T-helper 17 cell (primary cell): ENCODE data around the gene DNAH10. TPM values are rescaled to one million over a fixed set of nuclear protein-coding genes. Genes with fewer than 3 reads are reported as not detected.
A peak's percentile ranks its signal among the peaks of the same experiment; 100 is the strongest.

Source experiments
- ATAC-seq: fragments of 150-1000 bp; cut with Tn5 transposase; 2 replicates; pipeline ENCODE4 v1.10.0; 2021; ENCODE audit warnings: mild to moderate bottlenecking, moderate library complexity
- DNase-seq, 3 donors: peaks; one replicate each; pipeline versions ENCODE4 v3.0.0 to v3.0.0-alpha.2; 2020 to 2021
- H3K9me3 ChIP-seq: one replicate; pipeline ENCODE4 v1.7.0; 2013; ENCODE audit warnings: low read length, mild to moderate bottlenecking; ENCODE audit not compliant: control insufficient read depth, poor library complexity, severe bottlenecking
- H3K27ac Mint-ChIP-seq: one replicate; pipeline ENCODE4 v1.8.0; 2022; ENCODE audit warnings: mild to moderate bottlenecking, moderate library complexity, mixed read lengths
- H3K27me3 Mint-ChIP-seq: one replicate; pipeline ENCODE4 v1.8.0; 2022; ENCODE audit warnings: mixed read lengths
- H3K36me3 Mint-ChIP-seq: one replicate; pipeline ENCODE4 v1.8.0; 2022; ENCODE audit warnings: low read depth, mixed read lengths
- H3K4me1 Mint-ChIP-seq: one replicate; pipeline ENCODE4 v1.8.0; 2022; ENCODE audit warnings: mild to moderate bottlenecking, mixed read lengths
- H3K4me3 Mint-ChIP-seq: one replicate; pipeline ENCODE4 v1.8.0; 2022; ENCODE audit warnings: mild to moderate bottlenecking, moderate library complexity, mixed read lengths
- total RNA-seq, 4 donors: library from RNA in 2 of 4; stranded (reverse) in 2 of 4; gene quantifications; one replicate each; pipeline ENCODE4 v1.2.3 and lab custom pipeline; 2022 to 2026

DNAH10 gene
- total RNA-seq, 2 donors from 2014 or later: 0.08 to 0.25 TPM

DNA sequence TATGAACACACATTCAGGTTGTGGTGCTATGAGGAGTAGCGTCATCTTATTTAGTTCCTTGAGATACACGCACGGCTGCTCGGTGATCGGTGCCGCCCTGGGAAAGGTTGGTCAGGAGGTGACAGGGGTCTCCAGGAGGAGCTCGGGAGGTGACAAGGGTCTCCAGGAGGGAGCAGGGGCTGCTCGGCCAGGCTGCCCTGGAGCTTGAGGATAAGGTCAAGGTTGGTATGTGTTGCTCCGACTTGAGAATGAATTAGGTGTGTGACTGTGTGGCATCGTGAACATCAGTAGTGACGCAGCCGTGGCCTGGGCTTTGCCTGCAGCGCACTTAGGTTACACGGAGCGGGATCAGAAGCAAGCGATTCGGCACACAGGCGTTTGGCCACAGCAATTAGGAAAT lies 174.4 kb downstream of the DNAH10 start:
- Mint-ChIP-seq H3K4me3 (peak overlapping the region; percentile 79), H3K27me3 (peaks cover 3% of the 10 kb centered on the region), H3K36me3 (peaks cover 5% of the 10 kb centered on the region), H3K27ac (peak overlapping the region; percentile 96), H3K4me1 (peaks cover 36% of the 10 kb centered on the region)
- ATAC-seq: no peak
- no peaks in the 10 kb centered on the region for H3K9me3 ChIP-seq
- DNase-seq: no peak

DNA sequence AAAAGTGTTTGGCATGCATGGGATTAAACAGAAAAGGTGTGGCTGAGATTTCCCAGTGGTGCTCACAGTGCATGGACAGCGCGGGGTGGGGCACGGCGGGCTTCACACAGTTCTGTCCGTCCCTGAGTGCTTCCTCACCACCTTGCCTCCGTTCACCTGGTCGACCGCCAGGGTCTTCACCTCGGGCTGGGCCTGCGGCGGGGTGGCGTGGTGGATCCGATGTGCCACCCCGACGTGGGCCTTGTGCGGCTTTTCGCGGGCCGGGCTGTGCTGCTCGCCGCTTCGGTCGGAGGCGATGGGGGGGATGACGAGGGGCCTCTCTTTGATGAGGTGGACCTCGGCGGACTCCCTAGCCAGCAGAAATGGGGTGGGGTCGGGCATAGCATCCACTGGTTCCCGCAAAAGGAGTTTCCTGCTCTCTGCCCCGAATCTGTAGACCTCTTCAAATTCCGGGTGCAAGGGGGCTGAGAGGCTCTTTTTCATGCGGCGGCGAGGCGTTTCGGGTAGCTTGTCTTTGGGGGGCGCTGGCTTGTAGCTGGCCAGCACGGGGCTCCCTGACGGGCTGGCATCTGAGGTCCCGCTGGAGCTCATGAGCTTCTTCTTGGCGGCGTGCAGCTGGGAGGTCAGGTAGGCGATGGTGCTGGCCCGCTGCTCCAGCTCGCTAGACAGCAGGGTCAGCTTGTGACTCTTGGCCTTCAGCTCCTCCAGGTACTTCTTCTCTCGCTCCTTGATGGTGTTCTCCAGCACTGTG lies 175.0 kb downstream of the DNAH10 start:
- Mint-ChIP-seq H3K27ac (peak overlapping the region; percentile 96), H3K36me3 (peaks cover 7% of the 10 kb centered on the region), H3K27me3 (no peaks in the 10 kb centered on the region), H3K4me1 (peaks cover 29% of the 10 kb centered on the region), H3K4me3 (peak overlapping the region; percentile 90)
- no peak for DNase-seq
- H3K9me3 ChIP-seq: no peaks in the 10 kb centered on the region
- no peak for ATAC-seq

DNA sequence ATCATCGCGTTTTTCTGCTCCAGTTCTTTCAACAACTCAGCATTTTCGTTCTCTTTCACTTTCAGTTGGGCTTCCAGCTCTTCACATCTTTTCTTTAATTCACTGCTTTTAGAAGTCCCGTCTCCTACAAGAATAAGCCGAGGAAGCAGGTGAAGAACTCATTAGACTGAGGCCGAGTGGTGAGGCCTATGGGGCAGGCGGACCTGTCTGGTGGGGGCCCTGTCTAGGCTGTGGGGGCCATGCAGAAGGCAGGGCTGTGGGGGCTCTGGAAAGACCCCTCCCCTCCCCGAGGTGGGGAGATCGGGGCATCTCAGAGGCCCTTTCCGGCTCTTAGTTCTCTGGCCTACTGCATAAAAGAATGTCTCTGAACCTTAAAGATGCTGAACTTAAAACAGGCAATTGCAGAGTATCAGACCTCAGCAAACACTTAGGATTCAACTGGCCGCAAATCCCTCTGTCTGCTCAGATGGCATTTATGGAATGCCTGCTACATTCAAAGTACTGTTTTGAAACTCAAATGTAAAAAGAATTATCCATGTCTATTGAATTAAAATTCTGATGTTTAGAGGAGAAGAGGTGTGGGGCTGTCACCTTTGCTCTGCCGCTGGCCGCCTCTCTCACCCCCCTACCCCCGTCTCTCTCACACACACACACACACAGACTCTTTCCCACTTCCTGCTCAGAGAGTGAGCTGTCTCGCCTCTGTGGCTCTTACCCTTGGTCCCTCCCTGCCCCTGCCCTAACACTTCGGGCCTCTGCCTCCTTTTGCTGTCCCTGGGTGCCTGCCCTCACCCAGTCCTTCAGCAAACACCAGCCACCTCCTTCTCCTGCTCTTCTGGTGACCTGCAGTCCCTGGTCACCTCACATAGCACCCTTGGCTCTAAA lies 175.8 kb downstream of the DNAH10 start:
- peak overlapping the region; percentile 90 for H3K4me3 Mint-ChIP-seq
- no peaks in the 10 kb centered on the region for H3K9me3 ChIP-seq
- peaks cover 23% of the 10 kb centered on the region for H3K4me1 Mint-ChIP-seq
- DNase-seq: peak in 1 of 3 donors; percentile 13
- ATAC-seq: peak; percentile 93
- H3K27me3 Mint-ChIP-seq: no peaks in the 10 kb centered on the region
- peak overlapping the region; percentile 96 for H3K27ac Mint-ChIP-seq
- H3K36me3 Mint-ChIP-seq: peaks cover 11% of the 10 kb centered on the region

DNA sequence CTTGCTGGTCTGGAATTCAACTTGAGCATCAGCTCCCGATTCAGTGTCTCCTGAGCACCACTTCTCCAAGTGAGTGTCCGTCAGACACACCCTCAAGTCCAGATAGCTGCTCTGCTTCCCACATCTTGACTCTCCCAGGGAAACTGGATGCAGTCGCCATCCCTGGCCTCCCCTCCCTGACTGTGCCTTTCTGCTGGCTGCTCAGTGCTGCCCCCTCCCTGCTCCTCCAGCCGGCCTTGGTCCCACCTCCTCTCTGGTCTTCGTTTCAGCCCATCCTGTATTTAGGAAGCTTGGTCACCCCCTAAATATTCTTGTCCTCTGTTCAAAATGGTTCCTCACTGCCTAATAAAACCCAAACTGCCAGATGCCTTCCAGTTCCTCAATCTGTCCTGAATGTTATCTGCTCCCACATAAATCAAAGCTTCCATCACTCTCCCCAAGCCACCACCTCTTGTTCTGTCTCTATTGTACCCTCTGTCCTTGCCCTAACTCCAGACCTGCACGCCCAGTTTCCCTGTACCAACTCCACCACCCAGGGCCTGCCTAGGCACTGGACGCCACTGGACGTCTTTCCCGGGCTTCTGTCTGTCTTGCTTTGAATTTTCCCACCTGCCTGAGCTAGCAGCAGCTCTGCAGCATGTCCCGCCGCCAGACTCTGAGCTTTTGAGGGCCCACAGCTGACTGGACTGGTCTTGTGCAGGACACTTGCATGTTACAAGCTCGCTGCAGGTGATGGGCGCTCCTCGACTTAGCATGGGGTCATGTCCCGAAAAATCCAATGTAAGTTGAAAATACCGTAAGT lies 176.8 kb downstream of the DNAH10 start:
- Mint-ChIP-seq H3K27me3 (no peaks in the 10 kb centered on the region), H3K4me3 (peak overlapping the region; percentile 90), H3K27ac (peak overlapping the region; percentile 96), H3K4me1 (peaks cover 23% of the 10 kb centered on the region), H3K36me3 (peaks cover 11% of the 10 kb centered on the region)
- DNase-seq (no peak), ATAC-seq (no peak)
- H3K9me3 ChIP-seq: no peaks in the 10 kb centered on the region

GRCh38 chr12:123939716-123940626 lies 177.9 kb downstream of the DNAH10 start:
- Mint-ChIP-seq H3K4me3 (no peak overlapping the region), H3K4me1 (peaks cover 23% of the 10 kb centered on the region), H3K36me3 (peaks cover 13% of the 10 kb centered on the region), H3K27me3 (no peaks in the 10 kb centered on the region), H3K27ac (no peak overlapping the region)
- no peak for DNase-seq
- no peak for ATAC-seq
- no peaks in the 10 kb centered on the region for H3K9me3 ChIP-seq

DNA sequence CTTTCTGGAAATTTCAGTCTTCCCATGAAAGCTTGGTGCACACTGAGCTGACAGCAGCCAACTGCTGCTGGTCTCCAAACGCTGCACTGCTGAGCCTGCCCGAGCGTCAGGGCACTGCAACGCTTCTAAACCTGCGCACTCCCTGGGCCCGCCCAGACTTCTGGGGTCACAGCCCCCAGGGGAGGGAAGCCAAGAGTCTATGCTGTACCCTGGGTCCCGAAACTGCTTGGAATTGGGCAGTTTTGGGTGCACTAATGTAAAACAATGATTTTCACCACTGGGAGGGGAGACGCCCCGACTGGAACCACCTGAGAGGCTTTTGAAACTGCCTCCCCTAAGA lies 178.5 kb downstream of the DNAH10 start:
- ATAC-seq: no peak

DNA sequence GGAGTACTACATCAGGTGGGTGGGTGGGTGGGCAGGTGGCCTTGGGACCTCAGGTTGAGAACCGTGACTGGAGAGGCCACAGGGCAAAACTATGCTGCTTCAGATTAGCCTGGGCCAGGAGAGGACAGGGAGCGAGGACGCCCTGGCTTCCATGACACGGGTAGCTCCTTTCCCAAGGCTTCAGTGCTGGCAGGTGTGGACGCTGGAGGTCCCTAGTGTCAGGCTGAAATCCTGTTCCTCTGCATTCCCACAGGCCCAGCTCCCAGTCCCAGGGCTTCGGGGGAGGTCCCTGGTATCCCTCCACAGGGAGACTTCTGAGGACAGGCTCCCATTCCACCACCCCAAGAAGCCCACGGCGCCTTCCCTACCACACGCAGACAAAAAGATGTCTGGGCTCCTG lies 178.9 kb downstream of the DNAH10 start:
- peaks cover 13% of the 10 kb centered on the region for H3K36me3 Mint-ChIP-seq

More for the DNA sequence above, 178.5 kb downstream of the DNAH10 start:
- H3K27ac Mint-ChIP-seq: no peak overlapping the region
- peaks cover 23% of the 10 kb centered on the region for H3K4me1 Mint-ChIP-seq
- no peak for DNase-seq
- H3K4me3 Mint-ChIP-seq: no peak overlapping the region
- no peaks in the 10 kb centered on the region for H3K27me3 Mint-ChIP-seq
- H3K9me3 ChIP-seq: no peaks in the 10 kb centered on the region
- peaks cover 13% of the 10 kb centered on the region for H3K36me3 Mint-ChIP-seq

DNA sequence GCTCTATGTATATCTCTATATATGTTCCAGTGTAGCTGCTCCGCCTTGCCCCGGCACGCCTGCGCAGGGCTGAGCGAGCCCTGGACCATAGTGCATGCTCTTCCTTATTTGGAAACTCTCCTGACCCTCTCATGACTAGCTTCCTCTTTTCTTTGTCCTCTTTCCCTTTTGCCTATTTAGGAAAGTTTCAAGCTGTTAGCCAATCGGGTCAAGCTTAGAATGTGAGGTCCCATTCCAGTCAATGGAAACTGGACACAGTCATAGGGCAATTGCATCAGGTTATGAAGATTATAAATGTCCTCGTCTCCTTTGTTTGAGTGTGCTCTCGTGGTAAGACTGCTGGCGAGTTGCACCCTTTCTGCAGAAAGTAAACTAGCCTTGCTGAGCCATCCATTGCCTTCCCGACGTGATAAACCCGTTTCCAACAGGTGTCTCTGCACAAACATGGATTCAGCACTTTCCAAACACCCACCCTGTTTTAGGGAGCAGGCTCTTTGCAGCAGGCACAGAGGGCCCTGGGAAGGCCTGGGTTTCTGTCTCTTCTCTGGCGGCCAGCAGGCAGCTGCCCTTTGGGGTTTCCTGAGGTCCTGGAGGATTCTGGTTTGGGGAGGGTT lies 179.6 kb downstream of the DNAH10 start:
- no peak for DNase-seq
- peaks cover 9% of the 10 kb centered on the region for H3K36me3 Mint-ChIP-seq
- peaks cover 25% of the 10 kb centered on the region for H3K4me1 Mint-ChIP-seq
- H3K9me3 ChIP-seq: no peaks in the 10 kb centered on the region
- no peak overlapping the region for H3K4me3 Mint-ChIP-seq
- ATAC-seq: no peak
- H3K27ac Mint-ChIP-seq: no peak overlapping the region
- no peaks in the 10 kb centered on the region for H3K27me3 Mint-ChIP-seq

More for the DNA sequence above, 178.9 kb downstream of the DNAH10 start:
- Mint-ChIP-seq H3K4me3 (no peak overlapping the region), H3K27me3 (no peaks in the 10 kb centered on the region), H3K27ac (no peak overlapping the region), H3K4me1 (peaks cover 26% of the 10 kb centered on the region)
- no peaks in the 10 kb centered on the region for H3K9me3 ChIP-seq
- DNase-seq (no peak), ATAC-seq (no peak)

GRCh38 chr12:123942238-123942653 lies 180.1 kb downstream of the DNAH10 start:
- peaks cover 25% of the 10 kb centered on the region for H3K4me1 Mint-ChIP-seq
- DNase-seq: no peak
- ATAC-seq: no peak
- no peaks in the 10 kb centered on the region for H3K27me3 Mint-ChIP-seq
- no peaks in the 10 kb centered on the region for H3K9me3 ChIP-seq
- H3K4me3 Mint-ChIP-seq: no peak overlapping the region
- no peak overlapping the region for H3K27ac Mint-ChIP-seq
- H3K36me3 Mint-ChIP-seq: peaks cover 8% of the 10 kb centered on the region

DNA sequence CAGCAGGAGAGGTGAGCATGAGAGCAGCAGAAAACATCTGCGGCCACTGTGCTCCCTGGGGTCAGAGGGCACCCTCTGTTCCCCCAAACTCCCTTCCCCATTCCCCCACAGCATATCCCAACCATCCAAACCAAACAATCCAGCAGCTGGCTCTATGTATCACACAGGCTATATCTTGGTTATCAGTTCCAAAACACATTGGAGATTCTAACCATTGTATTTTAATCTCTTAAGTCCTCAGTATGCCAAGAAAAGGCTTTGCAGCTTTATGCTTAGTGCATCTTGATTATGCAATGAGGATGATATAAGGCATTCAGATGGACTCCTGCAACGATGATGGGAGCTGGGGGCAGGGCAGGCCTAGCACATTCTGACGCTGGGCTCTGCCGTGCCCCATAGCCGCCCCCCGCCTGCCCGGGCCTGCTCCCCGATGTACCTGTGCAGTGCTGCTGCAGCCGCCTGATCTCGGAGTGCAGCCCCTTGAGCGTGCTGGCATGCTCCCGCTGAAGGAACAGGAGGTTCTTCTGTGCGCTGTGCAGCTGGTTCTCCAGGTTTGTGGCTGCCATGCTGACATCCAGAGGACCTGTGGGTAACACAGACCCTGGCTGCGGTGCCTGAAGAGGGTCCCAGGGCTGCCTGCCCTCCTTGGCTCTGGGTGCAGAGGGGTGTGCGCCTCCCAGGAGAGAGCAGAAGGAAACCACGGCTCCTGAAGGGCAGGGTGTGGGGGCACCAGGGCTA lies 181.0 kb downstream of the DNAH10 start:
- no peaks in the 10 kb centered on the region for H3K27me3 Mint-ChIP-seq
- no peak for ATAC-seq
- DNase-seq: no peak
- peaks cover 19% of the 10 kb centered on the region for H3K4me1 Mint-ChIP-seq
- no peaks in the 10 kb centered on the region for H3K9me3 ChIP-seq
- H3K36me3 Mint-ChIP-seq: peaks cover 8% of the 10 kb centered on the region
- no peak overlapping the region for H3K4me3 Mint-ChIP-seq
- H3K27ac Mint-ChIP-seq: no peak overlapping the region

GRCh38 chr12:123943816-123944215 lies 181.7 kb downstream of the DNAH10 start:
- H3K4me1 Mint-ChIP-seq: peaks cover 11% of the 10 kb centered on the region
- peaks cover 8% of the 10 kb centered on the region for H3K36me3 Mint-ChIP-seq
- ATAC-seq (no peak), DNase-seq (no peak)
- H3K27ac Mint-ChIP-seq: no peak overlapping the region
- H3K4me3 Mint-ChIP-seq: no peak overlapping the region
- H3K9me3 ChIP-seq: no peaks in the 10 kb centered on the region
- H3K27me3 Mint-ChIP-seq: no peaks in the 10 kb centered on the region
